Duodenal mucosa (tissue), 2 donors: ENCODE data around the gene PDE4B.

Experiments used
- H3K27ac ChIP-seq: one replicate; pipeline ENCODE4 v1.7.0; 2013; ENCODE audit warnings: low read depth, low read length
- H3K27me3 ChIP-seq, 2 donors: one replicate each; pipeline ENCODE4 v1.7.0; 2013; ENCODE audit warnings: low read length in 2 of 2, control low read depth in 1 of 2; ENCODE audit not compliant: insufficient read depth in 2 of 2, control insufficient read depth in 1 of 2
- H3K36me3 ChIP-seq, 2 donors: one replicate each; pipeline ENCODE4 v1.7.0; 2013; ENCODE audit warnings: low read length in 2 of 2, control low read depth in 1 of 2; ENCODE audit not compliant: insufficient read depth in 2 of 2, control insufficient read depth in 1 of 2
- H3K4me1 ChIP-seq, 2 donors: one replicate each; pipeline ENCODE4 v1.7.0; 2013; ENCODE audit warnings: low read length in 2 of 2, control low read depth in 1 of 2; ENCODE audit not compliant: insufficient read depth in 2 of 2, control insufficient read depth in 1 of 2
- H3K4me3 ChIP-seq, 2 donors: one replicate each; pipeline ENCODE4 v1.7.0; 2013; ENCODE audit warnings: low read length in 2 of 2, low read depth in 1 of 2
- H3K9ac ChIP-seq, 2 donors: one replicate each; pipeline ENCODE4 v1.7.0; 2013; ENCODE audit warnings: low read length in 2 of 2, low read depth in 1 of 2
- H3K9me3 ChIP-seq, 2 donors: one replicate each; pipeline ENCODE4 v1.7.0; 2013; ENCODE audit warnings: low read length in 2 of 2, control low read depth in 1 of 2; ENCODE audit not compliant: control insufficient read depth in 1 of 2

The PDE4B gene

DNA sequence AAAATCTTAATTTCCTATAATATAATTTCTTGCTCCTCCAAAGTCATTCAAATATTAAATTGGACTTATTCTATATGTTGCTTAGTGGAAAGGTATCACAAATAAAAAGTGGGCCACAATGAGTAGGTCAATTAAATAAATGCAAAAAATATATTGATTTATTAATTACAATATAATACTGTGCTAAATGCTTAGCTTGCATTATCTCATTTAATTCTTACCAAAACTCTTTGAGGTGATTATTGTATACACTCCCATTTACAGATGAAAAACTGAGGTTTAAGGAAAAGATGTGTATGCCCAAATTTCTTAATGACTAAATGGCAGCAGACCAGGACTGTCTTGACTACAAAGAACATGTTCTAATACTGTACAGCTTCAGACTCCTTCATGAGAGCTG lies 415.9 kb downstream of the PDE4B start:
- no peaks in the 10 kb centered on the region for H3K36me3 ChIP-seq
- no peaks in the 10 kb centered on the region for H3K4me1 ChIP-seq
- H3K9ac ChIP-seq: no peak overlapping the region
- H3K4me3 ChIP-seq: no peak overlapping the region
- H3K27me3 ChIP-seq: no peaks in the 10 kb centered on the region
- no peak overlapping the region for H3K27ac ChIP-seq
- no peaks in the 10 kb centered on the region for H3K9me3 ChIP-seq

DNA sequence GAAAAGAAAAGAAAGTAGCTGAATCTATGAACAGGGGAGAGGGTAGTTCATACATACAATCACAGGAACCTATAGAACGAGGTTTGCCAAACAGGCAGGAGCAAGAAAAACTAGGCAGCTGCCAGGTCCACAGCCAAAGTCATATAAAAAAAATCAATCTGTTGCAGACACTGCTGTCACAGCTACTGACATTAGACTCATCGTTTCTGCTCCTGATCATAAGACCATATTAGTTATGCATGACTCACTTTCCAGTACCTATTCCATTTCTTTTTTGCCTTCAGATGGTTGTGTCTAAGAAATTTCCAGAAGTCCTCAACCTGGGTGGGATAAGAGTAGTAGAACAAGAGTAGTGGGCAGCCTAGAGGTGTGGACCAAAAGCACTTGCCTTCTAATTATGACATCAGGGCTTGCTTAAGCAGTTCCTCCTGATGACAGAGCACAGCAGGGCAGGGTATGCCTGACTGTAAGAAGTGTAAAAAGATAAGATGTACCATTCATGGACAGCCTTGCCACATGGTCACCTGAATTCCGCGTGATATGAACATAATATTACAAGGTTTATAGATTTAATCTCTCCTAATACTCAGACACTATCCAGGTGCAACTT lies 418.0 kb downstream of the PDE4B start:
- H3K4me1 ChIP-seq: no peaks in the 10 kb centered on the region
- H3K9ac ChIP-seq: no peak overlapping the region
- H3K4me3 ChIP-seq: no peak overlapping the region
- no peak overlapping the region for H3K27ac ChIP-seq
- H3K27me3 ChIP-seq: no peaks in the 10 kb centered on the region
- no peaks in the 10 kb centered on the region for H3K36me3 ChIP-seq
- H3K9me3 ChIP-seq: no peaks in the 10 kb centered on the region

GRCh38 chr1:66211521-66211920 lies 418.8 kb downstream of the PDE4B start:
- no peaks in the 10 kb centered on the region for H3K9me3 ChIP-seq
- no peak overlapping the region for H3K27ac ChIP-seq
- no peak overlapping the region for H3K9ac ChIP-seq
- no peak overlapping the region for H3K4me3 ChIP-seq
- no peaks in the 10 kb centered on the region for H3K36me3 ChIP-seq
- no peaks in the 10 kb centered on the region for H3K27me3 ChIP-seq
- H3K4me1 ChIP-seq: no peaks in the 10 kb centered on the region

DNA sequence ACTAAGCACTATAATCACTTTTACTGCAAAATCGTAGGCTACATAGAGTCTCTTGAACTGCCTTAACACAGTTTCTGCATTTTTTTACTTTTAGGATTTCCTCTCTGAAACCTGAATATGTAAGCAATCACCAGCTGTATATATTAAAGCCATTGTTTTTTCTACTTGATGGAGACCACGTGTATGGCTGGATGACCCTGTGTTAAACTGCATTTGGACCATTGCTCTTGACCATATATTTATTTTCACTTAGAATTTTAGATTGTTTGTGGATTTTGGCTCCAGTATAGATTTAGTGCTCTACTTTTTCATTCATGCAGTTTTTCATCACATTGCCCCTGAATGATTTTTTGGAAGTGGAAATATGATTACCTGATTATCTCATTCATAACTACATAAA lies 420.8 kb downstream of the PDE4B start:
- no peaks in the 10 kb centered on the region for H3K36me3 ChIP-seq
- H3K27ac ChIP-seq: no peak overlapping the region
- H3K9ac ChIP-seq: no peak overlapping the region
- H3K27me3 ChIP-seq: no peaks in the 10 kb centered on the region
- no peaks in the 10 kb centered on the region for H3K4me1 ChIP-seq
- no peaks in the 10 kb centered on the region for H3K9me3 ChIP-seq
- H3K4me3 ChIP-seq: no peak overlapping the region

DNA sequence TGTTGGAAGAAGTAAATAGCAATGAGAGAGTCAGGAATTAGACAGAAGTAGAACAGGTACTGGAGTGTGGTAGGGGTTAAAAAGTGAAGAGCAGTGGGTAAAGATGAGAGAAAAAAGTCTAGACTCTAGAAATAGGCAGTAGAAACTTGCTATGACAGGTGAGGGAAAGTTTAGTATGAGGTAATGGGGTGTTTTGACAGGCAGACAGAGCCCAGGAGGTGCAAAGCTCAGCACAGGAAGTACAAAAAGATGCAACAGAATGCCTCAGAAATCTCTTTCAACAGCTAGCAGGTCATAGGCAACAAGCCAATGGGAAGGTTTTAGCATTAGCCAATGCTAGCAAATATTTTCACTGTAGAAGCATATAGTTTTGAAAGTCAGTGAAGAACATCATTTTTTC lies 422.2 kb downstream of the PDE4B start:
- H3K9ac ChIP-seq: no peak overlapping the region
- no peaks in the 10 kb centered on the region for H3K9me3 ChIP-seq
- H3K4me1 ChIP-seq: no peaks in the 10 kb centered on the region
- no peak overlapping the region for H3K4me3 ChIP-seq
- H3K27me3 ChIP-seq: no peaks in the 10 kb centered on the region
- H3K27ac ChIP-seq: no peak overlapping the region
- H3K36me3 ChIP-seq: no peaks in the 10 kb centered on the region

DNA sequence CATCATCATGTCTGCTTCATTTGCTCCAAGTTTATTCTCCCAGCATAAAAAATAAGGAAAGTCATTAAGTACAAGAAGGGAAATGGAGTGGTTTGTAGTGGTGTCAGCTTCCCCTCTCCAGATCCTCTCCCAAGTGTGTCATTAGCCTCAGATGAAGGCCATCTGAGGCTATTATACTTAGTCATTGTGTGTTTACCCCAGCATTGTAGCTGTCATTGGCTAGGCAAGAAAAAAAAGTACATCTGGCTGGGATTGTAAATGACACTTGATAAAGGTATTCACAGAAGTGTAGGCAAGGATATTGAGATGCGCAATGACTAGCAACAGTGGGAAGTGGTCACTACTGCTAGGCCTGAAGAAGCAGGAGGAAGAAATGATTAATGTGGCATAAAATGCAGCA lies 424.3 kb downstream of the PDE4B start:
- H3K27me3 ChIP-seq: no peaks in the 10 kb centered on the region
- H3K9me3 ChIP-seq: no peaks in the 10 kb centered on the region
- no peak overlapping the region for H3K9ac ChIP-seq
- no peak overlapping the region for H3K27ac ChIP-seq
- no peaks in the 10 kb centered on the region for H3K4me1 ChIP-seq
- no peaks in the 10 kb centered on the region for H3K36me3 ChIP-seq
- no peak overlapping the region for H3K4me3 ChIP-seq

GRCh38 chr1:66217561-66217960 lies 424.9 kb downstream of the PDE4B start:
- Histone ChIP-seq H3K36me3 (no peaks in the 10 kb centered on the region), H3K9me3 (no peaks in the 10 kb centered on the region), H3K4me3 (no peak overlapping the region), H3K9ac (no peak overlapping the region), H3K4me1 (no peaks in the 10 kb centered on the region), H3K27me3 (no peaks in the 10 kb centered on the region), H3K27ac (no peak overlapping the region)

DNA sequence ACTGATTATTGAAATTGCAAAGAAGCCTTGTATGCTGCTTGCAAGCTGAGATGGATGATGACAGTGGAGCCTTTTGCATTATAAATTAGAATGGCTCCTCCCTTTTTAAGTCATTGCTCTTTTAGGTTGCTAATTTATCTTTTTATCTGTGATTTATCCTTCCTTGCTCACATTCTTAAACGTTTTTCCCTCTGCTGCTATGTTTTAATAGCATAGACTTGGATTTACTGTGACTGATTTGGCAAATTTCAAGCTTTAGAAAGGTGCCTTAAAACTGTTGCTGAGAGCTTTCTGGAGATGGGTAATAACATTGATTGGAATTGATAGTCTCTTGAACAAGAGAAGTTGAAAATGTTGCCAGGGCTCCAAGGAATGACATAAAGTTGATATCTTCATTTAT lies 427.8 kb downstream of the PDE4B start:
- Histone ChIP-seq H3K9ac (no peak overlapping the region), H3K9me3 (no peaks in the 10 kb centered on the region), H3K36me3 (no peaks in the 10 kb centered on the region), H3K27me3 (no peaks in the 10 kb centered on the region), H3K4me1 (no peaks in the 10 kb centered on the region), H3K27ac (no peak overlapping the region), H3K4me3 (no peak overlapping the region)

- Histone ChIP-seq H3K9me3 (no peaks in the 10 kb centered on the region), H3K36me3 (no peaks in the 10 kb centered on the region), H3K4me3 (no peak overlapping the region), H3K27ac (no peak overlapping the region), H3K9ac (no peak overlapping the region), H3K4me1 (no peaks in the 10 kb centered on the region), H3K27me3 (no peaks in the 10 kb centered on the region)
Observed at GRCh38 chr1:66223681-66224080, 431.0 kb downstream of the PDE4B start.

GRCh38 chr1:66226985-66227384 lies 434.3 kb downstream of the PDE4B start:
- Histone ChIP-seq H3K4me1 (no peaks in the 10 kb centered on the region), H3K9me3 (no peaks in the 10 kb centered on the region), H3K9ac (no peak overlapping the region), H3K4me3 (no peak overlapping the region), H3K27ac (no peak overlapping the region), H3K36me3 (no peaks in the 10 kb centered on the region), H3K27me3 (no peaks in the 10 kb centered on the region)

- no peak overlapping the region for H3K27ac ChIP-seq
- H3K4me1 ChIP-seq: no peaks in the 10 kb centered on the region
- no peak overlapping the region for H3K4me3 ChIP-seq
- H3K27me3 ChIP-seq: no peaks in the 10 kb centered on the region
- H3K9ac ChIP-seq: no peak overlapping the region
- no peaks in the 10 kb centered on the region for H3K36me3 ChIP-seq
- H3K9me3 ChIP-seq: no peaks in the 10 kb centered on the region
Observed at GRCh38 chr1:66227966-66228365, 435.3 kb downstream of the PDE4B start.
